Inferior parietal cortex (tissue), 1 donor: ENCODE results near the gene IQGAP1.

Experiments
- DNase-seq: peaks from one replicate; pipeline ENCODE4 v3.0.0-alpha.2; 2016; ENCODE audit errors: extremely low spot score

IQGAP1 gene

DNA sequence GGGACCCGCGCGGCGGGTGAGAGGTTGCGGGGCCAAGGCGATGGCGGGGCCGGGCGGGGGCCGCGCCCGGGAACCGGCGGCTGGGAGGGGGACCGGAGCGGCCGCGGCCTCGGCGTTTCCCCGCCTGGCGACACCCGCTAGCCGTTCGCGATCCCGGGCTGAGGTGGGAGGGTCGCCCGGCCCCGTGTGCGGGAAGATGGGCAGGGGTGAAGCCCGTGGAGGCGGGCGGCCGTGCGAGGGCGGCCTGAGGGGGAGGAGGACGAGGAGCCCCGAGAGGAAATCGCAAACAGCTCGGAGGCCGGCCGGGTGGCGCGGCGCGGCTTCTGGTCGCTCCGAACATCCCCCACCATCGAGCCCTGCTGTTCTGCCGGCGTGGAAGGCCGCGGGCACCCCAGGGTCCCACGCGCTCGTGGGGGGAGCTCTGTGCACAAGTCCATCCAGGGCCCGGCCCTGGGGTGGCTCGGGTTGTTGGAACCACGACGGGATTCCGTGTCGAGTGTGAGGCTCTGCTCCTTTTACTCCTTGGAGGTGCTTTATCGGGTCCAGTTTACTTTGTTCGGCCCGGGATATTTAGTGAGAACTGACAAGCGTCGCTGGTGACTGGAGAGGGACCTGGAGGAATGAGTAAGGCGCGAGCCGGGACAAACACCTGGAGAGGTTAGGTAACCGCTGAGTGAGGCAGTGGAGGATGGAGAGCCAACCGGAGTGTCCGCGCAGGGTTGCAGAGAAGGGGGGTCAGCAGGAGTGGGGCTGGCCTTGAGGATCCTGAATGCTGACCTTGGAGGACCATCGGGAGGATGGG, 142.4 kb downstream of the IQGAP1 start:
- no peak for DNase-seq

GRCh38 chr15:90531147-90531546, 143.1 kb downstream of the IQGAP1 start:
- DNase-seq = no peak

GRCh38 chr15:90535254-90535653, 147.2 kb downstream of the IQGAP1 start:
- DNase-seq = no peak

GRCh38 chr15:90539789-90540188, 151.7 kb downstream of the IQGAP1 start:
- DNase-seq = no peak

DNA sequence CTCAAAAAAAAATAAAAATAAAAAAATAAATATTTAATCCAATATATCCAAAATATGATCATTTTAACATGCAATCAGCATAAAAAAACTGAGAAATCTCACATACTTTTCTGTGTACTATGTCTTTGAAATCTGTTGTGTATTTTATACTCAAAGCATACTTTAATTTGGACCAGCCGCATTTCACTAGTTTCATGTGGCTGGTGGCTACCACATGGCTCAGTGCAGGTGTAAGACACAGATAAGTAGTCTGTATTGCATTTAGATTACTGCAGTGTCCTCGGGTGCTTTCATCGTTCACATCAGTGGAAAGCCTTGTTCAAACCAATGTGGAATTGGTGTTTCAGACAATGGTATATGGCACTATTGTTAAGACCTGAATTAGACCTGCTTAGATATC, 152.7 kb downstream of the IQGAP1 start:
- DNase-seq = no peak

DNA sequence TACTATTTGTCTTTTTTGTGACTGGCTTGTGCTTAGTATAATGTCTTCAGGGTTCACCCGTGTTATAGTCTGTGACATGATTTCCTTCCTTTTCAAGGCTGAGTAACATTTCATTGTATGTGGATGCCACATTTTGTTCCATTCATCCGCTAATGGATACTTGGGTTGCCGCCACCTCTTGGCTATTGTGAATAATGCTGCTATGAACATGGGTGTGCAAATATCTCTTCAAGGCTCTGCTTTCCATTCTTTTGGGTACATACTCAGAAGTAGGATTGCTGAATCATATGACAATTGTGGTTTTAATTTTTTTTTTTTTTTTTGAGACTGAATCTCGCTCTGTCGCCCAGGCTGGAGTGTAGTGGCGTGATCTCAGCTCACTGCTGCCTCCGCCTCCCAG, 157.1 kb downstream of the IQGAP1 start:
- DNase-seq = no peak

GRCh38 chr15:90547540-90547939, 159.5 kb downstream of the IQGAP1 start:
- DNase-seq = no peak

- DNase-seq = no peak
These were observed 162.9 kb downstream of the IQGAP1 start for GRCh38 chr15:90550919-90551318.
